Gastroesophageal sphincter (tissue), 3 donors: ENCODE results near the gene F2RL2.

ENCODE experiments used
- POLR2A ChIP-seq, 2 donors: fragments of 450-650 bp; IDR thresholded peaks; one replicate each; pipeline ENCODE4 v1.6.1; 2017; ENCODE audit warnings: antibody characterized with exemption in 2 of 2, mild to moderate bottlenecking in 2 of 2, moderate library complexity in 1 of 2
- POLR2AphosphoS5 ChIP-seq: sonication (generic); formaldehyde crosslinking; IDR thresholded peaks from one replicate; pipeline ENCODE4 v1.6.1; 2017; ENCODE audit warnings: antibody characterized with exemption
- TF ChIP-seq, protein P1 (sequence below), 4 experiments: fragments of 200-600 bp in 2 of 4; fragments of 450-650 bp in 2 of 4; sonication (generic) in 1 of 4; IDR thresholded peaks; one replicate each; pipeline ENCODE4 v1.5.1; 2017 to 2019; ENCODE audit warnings: antibody characterized with exemption in 4 of 4, mild to moderate bottlenecking in 2 of 4, moderate library complexity in 2 of 4

DNA sequence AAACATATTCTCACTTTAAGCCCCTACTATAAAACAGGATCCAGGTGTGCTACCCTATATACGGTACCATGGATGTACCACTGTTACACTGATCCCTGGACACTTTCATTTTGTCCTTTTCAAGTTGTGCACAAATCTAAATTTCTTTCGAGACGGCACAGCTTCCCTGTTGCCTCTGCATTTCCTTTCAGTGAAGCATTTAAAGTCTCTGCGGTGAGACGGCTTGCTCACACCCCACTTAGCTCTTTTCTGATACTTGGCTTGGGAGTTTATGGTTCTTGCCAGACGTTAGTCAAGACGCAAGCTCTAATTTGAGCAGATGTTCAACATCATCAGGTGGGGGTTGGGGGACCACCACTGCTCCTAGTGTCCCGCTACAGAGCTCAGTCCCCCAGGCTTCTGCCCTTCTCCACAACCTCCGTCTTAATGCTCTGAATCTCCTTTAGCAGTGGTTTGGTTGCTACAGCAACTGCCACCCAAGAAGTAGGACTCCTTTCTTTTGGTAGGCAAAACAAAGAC, 15.8 kb downstream of the F2RL2 start:
- no peak for TF ChIP-seq POLR2A (IDR thresholded peaks at IDR 0.05)
- TF ChIP-seq, protein P1, sequence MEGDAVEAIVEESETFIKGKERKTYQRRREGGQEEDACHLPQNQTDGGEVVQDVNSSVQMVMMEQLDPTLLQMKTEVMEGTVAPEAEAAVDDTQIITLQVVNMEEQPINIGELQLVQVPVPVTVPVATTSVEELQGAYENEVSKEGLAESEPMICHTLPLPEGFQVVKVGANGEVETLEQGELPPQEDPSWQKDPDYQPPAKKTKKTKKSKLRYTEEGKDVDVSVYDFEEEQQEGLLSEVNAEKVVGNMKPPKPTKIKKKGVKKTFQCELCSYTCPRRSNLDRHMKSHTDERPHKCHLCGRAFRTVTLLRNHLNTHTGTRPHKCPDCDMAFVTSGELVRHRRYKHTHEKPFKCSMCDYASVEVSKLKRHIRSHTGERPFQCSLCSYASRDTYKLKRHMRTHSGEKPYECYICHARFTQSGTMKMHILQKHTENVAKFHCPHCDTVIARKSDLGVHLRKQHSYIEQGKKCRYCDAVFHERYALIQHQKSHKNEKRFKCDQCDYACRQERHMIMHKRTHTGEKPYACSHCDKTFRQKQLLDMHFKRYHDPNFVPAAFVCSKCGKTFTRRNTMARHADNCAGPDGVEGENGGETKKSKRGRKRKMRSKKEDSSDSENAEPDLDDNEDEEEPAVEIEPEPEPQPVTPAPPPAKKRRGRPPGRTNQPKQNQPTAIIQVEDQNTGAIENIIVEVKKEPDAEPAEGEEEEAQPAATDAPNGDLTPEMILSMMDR (IDR thresholded peaks at IDR 0.05), result no peak
- TF ChIP-seq POLR2AphosphoS5, result no peak
